22Rv1 (cell line): Measurements from ENCODE around the gene ITFG1.

Experiments used
- ZFX ChIP-seq: fragments of 450-650 bp; IDR thresholded peaks from 2 replicates; pipeline ENCODE4 v1.6.1; 2017; ENCODE audit warnings: antibody characterized with exemption, borderline replicate concordance
- TF ChIP-seq, protein P1 (sequence below): fragments of 450-650 bp; IDR thresholded peaks from 2 replicates; pipeline ENCODE4 v1.5.1; 2017; ENCODE audit warnings: mild to moderate bottlenecking

DNA sequence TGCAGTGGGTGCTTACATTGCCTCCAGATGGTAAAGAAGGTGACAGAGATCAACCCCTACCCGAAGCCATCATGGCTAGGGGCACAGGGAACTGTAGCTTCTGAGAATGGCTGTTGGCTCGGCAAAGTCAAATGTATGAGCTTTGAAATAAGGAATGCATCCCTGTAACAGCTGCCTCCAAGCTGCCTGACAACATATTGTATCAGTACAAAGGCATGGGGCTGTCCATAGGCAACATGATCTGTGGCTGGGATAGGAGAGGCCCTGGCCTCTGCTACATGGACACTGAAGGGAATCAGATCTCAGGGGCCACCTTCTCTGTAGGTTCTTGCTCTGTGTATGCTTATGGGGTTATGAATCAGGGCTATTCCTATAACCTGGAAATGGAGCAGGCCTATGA is 197.9 kb downstream of the ITFG1 start:
- TF ChIP-seq, protein P1, sequence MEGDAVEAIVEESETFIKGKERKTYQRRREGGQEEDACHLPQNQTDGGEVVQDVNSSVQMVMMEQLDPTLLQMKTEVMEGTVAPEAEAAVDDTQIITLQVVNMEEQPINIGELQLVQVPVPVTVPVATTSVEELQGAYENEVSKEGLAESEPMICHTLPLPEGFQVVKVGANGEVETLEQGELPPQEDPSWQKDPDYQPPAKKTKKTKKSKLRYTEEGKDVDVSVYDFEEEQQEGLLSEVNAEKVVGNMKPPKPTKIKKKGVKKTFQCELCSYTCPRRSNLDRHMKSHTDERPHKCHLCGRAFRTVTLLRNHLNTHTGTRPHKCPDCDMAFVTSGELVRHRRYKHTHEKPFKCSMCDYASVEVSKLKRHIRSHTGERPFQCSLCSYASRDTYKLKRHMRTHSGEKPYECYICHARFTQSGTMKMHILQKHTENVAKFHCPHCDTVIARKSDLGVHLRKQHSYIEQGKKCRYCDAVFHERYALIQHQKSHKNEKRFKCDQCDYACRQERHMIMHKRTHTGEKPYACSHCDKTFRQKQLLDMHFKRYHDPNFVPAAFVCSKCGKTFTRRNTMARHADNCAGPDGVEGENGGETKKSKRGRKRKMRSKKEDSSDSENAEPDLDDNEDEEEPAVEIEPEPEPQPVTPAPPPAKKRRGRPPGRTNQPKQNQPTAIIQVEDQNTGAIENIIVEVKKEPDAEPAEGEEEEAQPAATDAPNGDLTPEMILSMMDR: no peak
- TF ChIP-seq ZFX: no peak
